Ascending aorta (tissue), 2 donors: Measurements from ENCODE around the gene CHCHD4. TPM values are rescaled to one million over a fixed set of nuclear protein-coding genes. Genes with fewer than 3 reads are reported as not detected.

Source experiments
- DNase-seq, 2 donors: peaks; one replicate each; pipeline ENCODE4 v3.0.0-alpha.2; 2019; ENCODE audit warnings: low spot score in 2 of 2
- H3K27ac ChIP-seq, 2 donors: fragments of 200-600 bp; sonication (generic); one replicate each; pipeline ENCODE4 v1.5.1; 2016 to 2017; ENCODE audit warnings: mild to moderate bottlenecking in 1 of 2
- H3K27me3 ChIP-seq: fragments of 200-600 bp; sonication (generic); one replicate; pipeline ENCODE4 v1.5.1; 2017
- H3K36me3 ChIP-seq, 2 donors: fragments of 200-600 bp; sonication (generic); one replicate each; pipeline ENCODE4 v1.5.1; 2016
- H3K4me1 ChIP-seq, 2 donors: fragments of 200-600 bp; sonication (generic); one replicate each; pipeline ENCODE4 v1.5.1; 2016 to 2017; ENCODE audit warnings: mild to moderate bottlenecking in 1 of 2
- H3K4me3 ChIP-seq, 2 donors: fragments of 200-600 bp; sonication (generic); one replicate each; pipeline ENCODE4 v1.5.1; 2016 to 2017; ENCODE audit warnings: mild to moderate bottlenecking in 1 of 2
- H3K9me3 ChIP-seq, 2 donors: fragments of 200-600 bp; sonication (generic); one replicate each; pipeline ENCODE4 v1.5.1; 2016
- intact Hi-C: fragments of 100-400 bp; cut with DNase I; formaldehyde crosslinking; loops from one replicate; pipeline ENCODE4 v1.15.1; 2023
- total RNA-seq: library from RNA; depleted of rRNA; stranded (reverse); fragments of >200 nt; gene quantifications from one replicate; pipeline ENCODE4 v1.1.0, GENCODE V29; 2016
- TF ChIP-seq, protein P1 (sequence below), 3 experiments: fragments of 200-600 bp in 2 of 3; fragments of 450-650 bp in 1 of 3; sonication (generic) in 2 of 3; IDR thresholded peaks; one replicate each; pipeline ENCODE4 v1.5.1; 2016 to 2019; ENCODE audit warnings: antibody characterized with exemption in 3 of 3, mild to moderate bottlenecking in 1 of 3, moderate library complexity in 1 of 3

CHCHD4 gene
- total RNA-seq, 1 donor from 2014 or later: 1.9 TPM

DNA sequence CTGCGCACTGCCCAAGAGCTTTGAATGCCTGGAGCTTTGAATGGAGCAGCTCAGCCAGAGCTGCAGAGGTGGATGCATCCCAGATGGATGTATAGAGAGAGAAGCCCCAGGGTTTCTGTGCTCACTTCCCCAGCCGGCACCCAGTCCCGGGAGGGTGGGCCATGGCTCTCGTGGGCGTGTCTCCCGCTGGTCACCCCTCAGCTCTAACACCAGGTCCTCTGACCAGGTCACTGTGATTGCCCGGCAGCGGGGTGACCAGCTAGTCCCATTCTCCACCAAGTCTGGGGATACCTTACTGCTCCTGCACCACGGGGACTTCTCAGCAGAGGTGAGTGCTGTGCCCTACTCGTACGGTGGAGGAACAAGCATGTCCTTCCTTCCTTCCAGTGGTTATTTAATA lies 10.9 kb upstream of the CHCHD4 start:
- Histone ChIP-seq H3K4me3 (no peak overlapping the region), H3K4me1 (peaks cover 0 to 21% of the 10 kb centered on the region in 2 donors), H3K36me3 (peaks cover 76 to 95% of the 10 kb centered on the region in 2 donors), H3K9me3 (no peaks in the 10 kb centered on the region), H3K27ac (peak overlapping the region in 1 of 2 donors; percentile 85), H3K27me3 (no peaks in the 10 kb centered on the region)
- no peak for DNase-seq
- TF ChIP-seq, protein P1, sequence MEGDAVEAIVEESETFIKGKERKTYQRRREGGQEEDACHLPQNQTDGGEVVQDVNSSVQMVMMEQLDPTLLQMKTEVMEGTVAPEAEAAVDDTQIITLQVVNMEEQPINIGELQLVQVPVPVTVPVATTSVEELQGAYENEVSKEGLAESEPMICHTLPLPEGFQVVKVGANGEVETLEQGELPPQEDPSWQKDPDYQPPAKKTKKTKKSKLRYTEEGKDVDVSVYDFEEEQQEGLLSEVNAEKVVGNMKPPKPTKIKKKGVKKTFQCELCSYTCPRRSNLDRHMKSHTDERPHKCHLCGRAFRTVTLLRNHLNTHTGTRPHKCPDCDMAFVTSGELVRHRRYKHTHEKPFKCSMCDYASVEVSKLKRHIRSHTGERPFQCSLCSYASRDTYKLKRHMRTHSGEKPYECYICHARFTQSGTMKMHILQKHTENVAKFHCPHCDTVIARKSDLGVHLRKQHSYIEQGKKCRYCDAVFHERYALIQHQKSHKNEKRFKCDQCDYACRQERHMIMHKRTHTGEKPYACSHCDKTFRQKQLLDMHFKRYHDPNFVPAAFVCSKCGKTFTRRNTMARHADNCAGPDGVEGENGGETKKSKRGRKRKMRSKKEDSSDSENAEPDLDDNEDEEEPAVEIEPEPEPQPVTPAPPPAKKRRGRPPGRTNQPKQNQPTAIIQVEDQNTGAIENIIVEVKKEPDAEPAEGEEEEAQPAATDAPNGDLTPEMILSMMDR (IDR thresholded peaks at IDR 0.05): no peak
- intact Hi-C loops: no loop called here

DNA sequence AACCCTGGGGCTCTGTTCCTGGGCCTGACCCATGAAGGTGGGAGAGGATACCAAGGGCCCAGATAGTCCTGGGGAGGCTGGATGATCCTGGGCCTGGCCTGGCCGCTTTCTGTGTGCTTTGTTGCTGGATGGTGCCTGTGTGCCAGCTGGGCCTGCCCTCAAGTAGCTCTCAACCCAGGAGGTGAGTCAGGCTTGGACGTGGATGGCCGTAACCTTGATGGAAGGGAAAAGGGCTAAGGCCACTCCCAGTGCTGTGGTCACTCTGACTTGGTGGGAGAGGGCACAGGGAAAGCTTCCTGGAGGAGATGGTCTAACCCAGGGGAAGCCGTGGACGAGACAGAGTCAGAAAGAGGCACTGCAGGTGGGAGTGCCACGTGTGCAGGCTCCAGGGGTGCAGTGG lies 9.6 kb upstream of the CHCHD4 start:
- Histone ChIP-seq H3K27ac (no peak overlapping the region), H3K4me1 (peaks cover 0 to 21% of the 10 kb centered on the region in 2 donors), H3K36me3 (peaks cover 84 to 98% of the 10 kb centered on the region in 2 donors), H3K27me3 (no peaks in the 10 kb centered on the region), H3K9me3 (no peaks in the 10 kb centered on the region), H3K4me3 (no peak overlapping the region)
- TF ChIP-seq, protein P1 (IDR thresholded peaks at IDR 0.05): no peak
- intact Hi-C loops: no loop called here
- DNase-seq: no peak

- peak overlapping the region in 1 of 2 donors; percentile 0 for H3K27ac ChIP-seq
- TF ChIP-seq, protein P1 (IDR thresholded peaks at IDR 0.05): no peak
- peaks cover 0 to 21% of the 10 kb centered on the region in 2 donors for H3K4me1 ChIP-seq
- peaks cover 81 to 97% of the 10 kb centered on the region in 2 donors for H3K36me3 ChIP-seq
- DNase-seq: no peak
- intact Hi-C loops: no loop called here
- no peak overlapping the region for H3K4me3 ChIP-seq
- H3K27me3 ChIP-seq: no peaks in the 10 kb centered on the region
- no peaks in the 10 kb centered on the region for H3K9me3 ChIP-seq
Measured at GRCh38 chr3:14133876-14134275, 9.2 kb upstream of the CHCHD4 start.

- Histone ChIP-seq H3K9me3 (no peaks in the 10 kb centered on the region), H3K4me3 (no peak overlapping the region), H3K27ac (peak overlapping the region in 1 of 2 donors; percentile 0), H3K27me3 (no peaks in the 10 kb centered on the region), H3K4me1 (peaks cover 0 to 19% of the 10 kb centered on the region in 2 donors), H3K36me3 (peaks cover 77 to 97% of the 10 kb centered on the region in 2 donors)
- no peak for DNase-seq
- intact Hi-C loops: no loop called here
- TF ChIP-seq, protein P1 (IDR thresholded peaks at IDR 0.05): no peak
Measured at GRCh38 chr3:14133188-14133800, 8.6 kb upstream of the CHCHD4 start.

GRCh38 chr3:14132689-14133088 lies 8.0 kb upstream of the CHCHD4 start:
- intact Hi-C loops: no loop called here
- Histone ChIP-seq H3K27me3 (no peaks in the 10 kb centered on the region), H3K9me3 (no peaks in the 10 kb centered on the region), H3K27ac (peak overlapping the region in 1 of 2 donors; percentile 15), H3K36me3 (peaks cover 79 to 95% of the 10 kb centered on the region in 2 donors), H3K4me1 (peaks cover 3 to 15% of the 10 kb centered on the region in 2 donors), H3K4me3 (no peak overlapping the region)
- TF ChIP-seq, protein P1 (IDR thresholded peaks at IDR 0.05): no peak
- no peak for DNase-seq
